Activated CD8-positive, alpha-beta memory T cell treated with anti-CD3 and anti-CD28 coated beads, Interleukin-2, amount 10 ng/mL, durations not matched to agents 7 days and 5 days (primary cell): ENCODE results near the gene ALG1L2. TPM values are rescaled to one million over a fixed set of nuclear protein-coding genes. Genes with fewer than 3 reads are reported as not detected.
"Not testable (repeated sequence)": the region's sequence is repeated elsewhere in the genome, so short reads cannot be mapped to it uniquely, and the experiment has no call there.

ENCODE experiments used
- ATAC-seq: fragments of 150-1000 bp; cut with Tn5 transposase; one replicate; pipeline ENCODE4 v1.10.0; 2021; ENCODE audit warnings: moderate library complexity
- CTCF ChIA-PET: fragments of 350-600 bp; sonication (Branson Sonifier 250); formaldehyde crosslinking; loops from one replicate; lab custom pipeline; 2021; ENCODE audit warnings: antibody characterized with exemption; lab: Charles Lee
- DNase-seq: peaks from one replicate; pipeline ENCODE4 v3.0.0-alpha.2; 2020
- H3K27ac Mint-ChIP-seq: one replicate; pipeline ENCODE4 v1.8.0; 2021; ENCODE audit warnings: mild to moderate bottlenecking, mixed read lengths
- H3K27me3 Mint-ChIP-seq: one replicate; pipeline ENCODE4 v1.8.0; 2021; ENCODE audit warnings: mixed read lengths
- H3K36me3 Mint-ChIP-seq: one replicate; pipeline ENCODE4 v1.8.0; 2021; ENCODE audit warnings: mild to moderate bottlenecking, mixed read lengths
- H3K4me1 Mint-ChIP-seq: one replicate; pipeline ENCODE4 v1.8.0; 2021; ENCODE audit warnings: mixed read lengths
- H3K4me3 Mint-ChIP-seq: one replicate; pipeline ENCODE4 v1.8.0; 2021; ENCODE audit warnings: mild to moderate bottlenecking, moderate library complexity, mixed read lengths
- H3K9me3 Mint-ChIP-seq: one replicate; pipeline ENCODE4 v1.8.0; 2022; ENCODE audit warnings: low read depth, mixed read lengths
- total RNA-seq, 2 experiments: library from RNA; stranded (reverse); gene quantifications; one replicate each; pipeline ENCODE4 v1.2.3, GENCODE V29; 2021

Gene ALG1L2
- total RNA-seq, 2 experiments from 2014 or later = 0.66 to 1.4 TPM

- H3K36me3 Mint-ChIP-seq, CTCF ChIA-PET, H3K4me3 Mint-ChIP-seq, H3K4me1 Mint-ChIP-seq, H3K9me3 Mint-ChIP-seq, H3K27me3 Mint-ChIP-seq, DNase-seq, H3K27ac Mint-ChIP-seq, ATAC-seq: not testable (repeated sequence)
Measured at GRCh38 chr3:130119824-130120223, 38.2 kb downstream of the ALG1L2 start.

- H3K27ac Mint-ChIP-seq, H3K4me1 Mint-ChIP-seq, H3K9me3 Mint-ChIP-seq, H3K36me3 Mint-ChIP-seq, CTCF ChIA-PET, ATAC-seq, H3K27me3 Mint-ChIP-seq, DNase-seq, H3K4me3 Mint-ChIP-seq: not testable (repeated sequence)
Measured at GRCh38 chr3:130120291-130120690, 38.7 kb downstream of the ALG1L2 start.

GRCh38 chr3:130122891-130123775, 41.5 kb downstream of the ALG1L2 start:
- H3K4me3 Mint-ChIP-seq, DNase-seq, CTCF ChIA-PET, H3K9me3 Mint-ChIP-seq, H3K27ac Mint-ChIP-seq, H3K36me3 Mint-ChIP-seq, H3K4me1 Mint-ChIP-seq, H3K27me3 Mint-ChIP-seq, ATAC-seq: not testable (repeated sequence)

- not testable (repeated sequence) for H3K4me3 Mint-ChIP-seq, ATAC-seq, H3K9me3 Mint-ChIP-seq, H3K27ac Mint-ChIP-seq, H3K4me1 Mint-ChIP-seq, H3K36me3 Mint-ChIP-seq, DNase-seq, H3K27me3 Mint-ChIP-seq
- CTCF ChIA-PET = interaction anchor here (0.8 kb wide), 1 partner anchor 20 kb away, joined by 3 read pairs; no protein-coding TSS in a partner anchor
Measured at GRCh38 chr3:130125406-130125805, 43.8 kb downstream of the ALG1L2 start.

GRCh38 chr3:130136337-130136736, 54.7 kb downstream of the ALG1L2 start:
- DNase-seq, H3K4me3 Mint-ChIP-seq, H3K4me1 Mint-ChIP-seq, CTCF ChIA-PET, ATAC-seq, H3K36me3 Mint-ChIP-seq, H3K27ac Mint-ChIP-seq, H3K9me3 Mint-ChIP-seq: not testable (repeated sequence)
- H3K27me3 Mint-ChIP-seq = peaks cover 17% of the 10 kb centered on the region

GRCh38 chr3:130137685-130138084, 56.1 kb downstream of the ALG1L2 start:
- DNase-seq, H3K9me3 Mint-ChIP-seq, H3K4me1 Mint-ChIP-seq, ATAC-seq, H3K36me3 Mint-ChIP-seq, H3K27ac Mint-ChIP-seq, CTCF ChIA-PET, H3K4me3 Mint-ChIP-seq: not testable (repeated sequence)
- H3K27me3 Mint-ChIP-seq = peaks cover 17% of the 10 kb centered on the region

- DNase-seq, H3K4me3 Mint-ChIP-seq, H3K4me1 Mint-ChIP-seq, ATAC-seq, CTCF ChIA-PET, H3K9me3 Mint-ChIP-seq, H3K36me3 Mint-ChIP-seq, H3K27ac Mint-ChIP-seq: not testable (repeated sequence)
- H3K27me3 Mint-ChIP-seq = peaks cover 18% of the 10 kb centered on the region
Measured at GRCh38 chr3:130138992-130139391, 57.4 kb downstream of the ALG1L2 start.

GRCh38 chr3:130140756-130141155, 59.1 kb downstream of the ALG1L2 start:
- DNase-seq, H3K36me3 Mint-ChIP-seq, H3K9me3 Mint-ChIP-seq, H3K4me3 Mint-ChIP-seq, H3K27ac Mint-ChIP-seq, ATAC-seq, H3K4me1 Mint-ChIP-seq, CTCF ChIA-PET: not testable (repeated sequence)
- peaks cover 23% of the 10 kb centered on the region for H3K27me3 Mint-ChIP-seq

- ATAC-seq, CTCF ChIA-PET, H3K4me3 Mint-ChIP-seq, DNase-seq, H3K9me3 Mint-ChIP-seq, H3K27ac Mint-ChIP-seq, H3K4me1 Mint-ChIP-seq, H3K36me3 Mint-ChIP-seq: not testable (repeated sequence)
- peaks cover 19% of the 10 kb centered on the region for H3K27me3 Mint-ChIP-seq
Measured at GRCh38 chr3:130143648-130144327, 62.2 kb downstream of the ALG1L2 start.

- H3K4me1 Mint-ChIP-seq, H3K9me3 Mint-ChIP-seq, CTCF ChIA-PET, H3K4me3 Mint-ChIP-seq, H3K27ac Mint-ChIP-seq, ATAC-seq, DNase-seq, H3K36me3 Mint-ChIP-seq: not testable (repeated sequence)
- peaks cover 20% of the 10 kb centered on the region for H3K27me3 Mint-ChIP-seq
Measured at GRCh38 chr3:130144328-130144650, 62.7 kb downstream of the ALG1L2 start.

GRCh38 chr3:130145456-130145855, 63.8 kb downstream of the ALG1L2 start:
- CTCF ChIA-PET = interaction anchor here (0.7 kb wide), 1 partner anchor 20 kb away, joined by 3 read pairs; no protein-coding TSS in a partner anchor
- ATAC-seq, H3K4me3 Mint-ChIP-seq, H3K4me1 Mint-ChIP-seq, H3K9me3 Mint-ChIP-seq, H3K36me3 Mint-ChIP-seq, DNase-seq, H3K27ac Mint-ChIP-seq: not testable (repeated sequence)
- peaks cover 25% of the 10 kb centered on the region for H3K27me3 Mint-ChIP-seq

- H3K27me3 Mint-ChIP-seq = peaks cover 23% of the 10 kb centered on the region
- ATAC-seq, CTCF ChIA-PET, DNase-seq, H3K9me3 Mint-ChIP-seq, H3K27ac Mint-ChIP-seq, H3K4me3 Mint-ChIP-seq, H3K36me3 Mint-ChIP-seq, H3K4me1 Mint-ChIP-seq: not testable (repeated sequence)
Measured at GRCh38 chr3:130146465-130146864, 64.8 kb downstream of the ALG1L2 start.
